HL-60 (cell line): ENCODE results near the gene LRRC25.
"Not testable (repeated sequence)": the region's sequence is repeated elsewhere in the genome, so short reads cannot be mapped to it uniquely, and the experiment has no call there.

Source experiments
- DNase-seq, 2 experiments: peaks; one replicate each; pipeline ENCODE4 v3.0.0-alpha.2; 2010 to 2020; ENCODE audit warnings: low read depth in 1 of 2, low spot score in 1 of 2
- H3K27ac ChIP-seq: fragments of 250-450 bp; sonication (Bioruptor Pico); replicated peaks from 2 replicates; pipeline ENCODE4 v1.5.1; 2020; ENCODE audit warnings: mild to moderate bottlenecking, moderate library complexity
- H3K27me3 ChIP-seq: fragments of 250-450 bp; sonication (Bioruptor Pico); 2 replicates; pipeline ENCODE4 v1.5.1; 2021; ENCODE audit warnings: mild to moderate bottlenecking, moderate library complexity; ENCODE audit not compliant: insufficient read depth, poor library complexity, severe bottlenecking
- H3K4me3 ChIP-seq: replicated peaks from 2 replicates; pipeline ENCODE4 v1.5.1; 2011; ENCODE audit warnings: mild to moderate bottlenecking, control low read depth, low read length; ENCODE audit not compliant: insufficient read depth
- GABPA ChIP-seq: IDR thresholded peaks from 2 replicates; pipeline ENCODE4 v1.6.1; 2012; ENCODE audit warnings: low read depth
- POLR2AphosphoS5 ChIP-seq: IDR thresholded peaks from 2 replicates; pipeline ENCODE4 v1.6.1; 2012; ENCODE audit warnings: low read depth
- SPI1 ChIP-seq: IDR thresholded peaks from 2 replicates; pipeline ENCODE4 v1.6.1; 2012; ENCODE audit warnings: low read depth, mild to moderate bottlenecking, borderline replicate concordance
- TF ChIP-seq, protein P1 (sequence below): IDR thresholded peaks from one replicate; pipeline ENCODE4 v1.5.1; 2011; ENCODE audit warnings: low read length, control low read depth, inconsistent platforms; ENCODE audit not compliant: insufficient read depth
- TF ChIP-seq, protein P2 (sequence below): IDR thresholded peaks from 2 replicates; pipeline ENCODE4 v1.6.1; 2012; ENCODE audit warnings: low read depth; ENCODE audit not compliant: insufficient replicate concordance

The LRRC25 gene

DNA sequence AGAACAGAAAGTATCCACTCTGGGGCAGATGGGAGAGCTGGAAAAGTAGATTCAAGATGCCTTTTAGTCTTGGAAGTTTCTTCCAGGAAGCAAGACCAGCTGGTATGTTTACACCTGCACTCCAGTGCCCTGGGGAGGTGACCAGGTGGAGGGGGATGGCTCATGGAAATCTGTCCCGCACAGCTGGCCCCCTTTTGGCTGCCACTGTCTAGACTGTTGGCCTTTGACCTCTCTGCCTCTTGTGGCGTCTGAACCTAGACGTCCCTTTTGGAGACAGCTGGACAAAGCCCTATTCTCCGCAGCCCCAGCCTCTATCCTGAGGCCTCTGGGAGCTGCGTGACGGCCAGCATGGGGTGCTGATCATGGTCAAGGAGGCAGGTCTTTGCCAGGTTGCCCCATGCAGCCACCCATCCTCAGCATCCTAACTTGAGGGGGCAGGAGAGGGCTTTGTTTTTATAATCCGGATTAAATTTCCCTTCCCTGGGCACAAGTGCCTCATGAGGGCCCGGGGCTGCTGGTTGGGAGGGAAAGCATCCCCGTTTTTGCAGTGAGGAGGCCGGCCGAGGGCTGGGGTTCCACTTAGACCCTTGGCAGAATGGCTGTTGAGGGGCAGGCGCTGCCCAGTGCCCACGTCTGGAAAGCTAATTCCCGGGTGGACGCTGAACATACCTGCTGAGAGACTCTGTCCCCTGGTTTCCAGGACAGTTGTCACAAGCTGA is 28.8 kb downstream of the LRRC25 start:
- Histone ChIP-seq H3K4me3 (no peak overlapping the region), H3K27ac (no peak overlapping the region), H3K27me3 (no peaks in the 10 kb centered on the region)
- no peak for DNase-seq
- TF ChIP-seq, protein P1, sequence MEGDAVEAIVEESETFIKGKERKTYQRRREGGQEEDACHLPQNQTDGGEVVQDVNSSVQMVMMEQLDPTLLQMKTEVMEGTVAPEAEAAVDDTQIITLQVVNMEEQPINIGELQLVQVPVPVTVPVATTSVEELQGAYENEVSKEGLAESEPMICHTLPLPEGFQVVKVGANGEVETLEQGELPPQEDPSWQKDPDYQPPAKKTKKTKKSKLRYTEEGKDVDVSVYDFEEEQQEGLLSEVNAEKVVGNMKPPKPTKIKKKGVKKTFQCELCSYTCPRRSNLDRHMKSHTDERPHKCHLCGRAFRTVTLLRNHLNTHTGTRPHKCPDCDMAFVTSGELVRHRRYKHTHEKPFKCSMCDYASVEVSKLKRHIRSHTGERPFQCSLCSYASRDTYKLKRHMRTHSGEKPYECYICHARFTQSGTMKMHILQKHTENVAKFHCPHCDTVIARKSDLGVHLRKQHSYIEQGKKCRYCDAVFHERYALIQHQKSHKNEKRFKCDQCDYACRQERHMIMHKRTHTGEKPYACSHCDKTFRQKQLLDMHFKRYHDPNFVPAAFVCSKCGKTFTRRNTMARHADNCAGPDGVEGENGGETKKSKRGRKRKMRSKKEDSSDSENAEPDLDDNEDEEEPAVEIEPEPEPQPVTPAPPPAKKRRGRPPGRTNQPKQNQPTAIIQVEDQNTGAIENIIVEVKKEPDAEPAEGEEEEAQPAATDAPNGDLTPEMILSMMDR, result no peak
- TF ChIP-seq, protein P2, sequence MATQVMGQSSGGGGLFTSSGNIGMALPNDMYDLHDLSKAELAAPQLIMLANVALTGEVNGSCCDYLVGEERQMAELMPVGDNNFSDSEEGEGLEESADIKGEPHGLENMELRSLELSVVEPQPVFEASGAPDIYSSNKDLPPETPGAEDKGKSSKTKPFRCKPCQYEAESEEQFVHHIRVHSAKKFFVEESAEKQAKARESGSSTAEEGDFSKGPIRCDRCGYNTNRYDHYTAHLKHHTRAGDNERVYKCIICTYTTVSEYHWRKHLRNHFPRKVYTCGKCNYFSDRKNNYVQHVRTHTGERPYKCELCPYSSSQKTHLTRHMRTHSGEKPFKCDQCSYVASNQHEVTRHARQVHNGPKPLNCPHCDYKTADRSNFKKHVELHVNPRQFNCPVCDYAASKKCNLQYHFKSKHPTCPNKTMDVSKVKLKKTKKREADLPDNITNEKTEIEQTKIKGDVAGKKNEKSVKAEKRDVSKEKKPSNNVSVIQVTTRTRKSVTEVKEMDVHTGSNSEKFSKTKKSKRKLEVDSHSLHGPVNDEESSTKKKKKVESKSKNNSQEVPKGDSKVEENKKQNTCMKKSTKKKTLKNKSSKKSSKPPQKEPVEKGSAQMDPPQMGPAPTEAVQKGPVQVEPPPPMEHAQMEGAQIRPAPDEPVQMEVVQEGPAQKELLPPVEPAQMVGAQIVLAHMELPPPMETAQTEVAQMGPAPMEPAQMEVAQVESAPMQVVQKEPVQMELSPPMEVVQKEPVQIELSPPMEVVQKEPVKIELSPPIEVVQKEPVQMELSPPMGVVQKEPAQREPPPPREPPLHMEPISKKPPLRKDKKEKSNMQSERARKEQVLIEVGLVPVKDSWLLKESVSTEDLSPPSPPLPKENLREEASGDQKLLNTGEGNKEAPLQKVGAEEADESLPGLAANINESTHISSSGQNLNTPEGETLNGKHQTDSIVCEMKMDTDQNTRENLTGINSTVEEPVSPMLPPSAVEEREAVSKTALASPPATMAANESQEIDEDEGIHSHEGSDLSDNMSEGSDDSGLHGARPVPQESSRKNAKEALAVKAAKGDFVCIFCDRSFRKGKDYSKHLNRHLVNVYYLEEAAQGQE, result no peak
- TF ChIP-seq GABPA (no peak), POLR2AphosphoS5 (no peak), SPI1 (no peak)

DNA sequence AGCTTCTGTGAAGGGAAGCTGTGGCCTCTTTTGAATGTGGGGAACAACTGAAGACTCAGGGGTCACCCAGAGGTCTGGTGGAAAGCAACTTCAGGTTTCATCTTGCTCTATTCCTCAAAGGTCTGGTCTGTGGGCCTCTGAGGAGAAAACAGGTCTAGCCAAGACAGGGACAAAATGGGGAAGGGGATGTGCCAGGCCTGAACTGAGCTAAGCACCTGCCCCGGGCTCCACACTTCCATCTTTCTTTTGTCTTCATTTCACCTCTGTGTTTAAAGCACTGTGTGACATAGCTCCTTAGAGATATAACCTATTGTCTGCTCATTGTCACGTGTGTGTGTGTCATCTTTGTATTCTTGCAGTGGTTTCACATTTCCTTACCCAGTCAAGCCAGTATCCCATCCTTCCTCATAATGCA is 31.4 kb downstream of the LRRC25 start:
- Histone ChIP-seq H3K27ac (no peak overlapping the region), H3K27me3 (no peaks in the 10 kb centered on the region), H3K4me3 (no peak overlapping the region)
- no peak for DNase-seq
- TF ChIP-seq, protein P2, result no peak
- TF ChIP-seq SPI1 (no peak), POLR2AphosphoS5 (no peak), GABPA (no peak)
- TF ChIP-seq, protein P1, result no peak

DNA sequence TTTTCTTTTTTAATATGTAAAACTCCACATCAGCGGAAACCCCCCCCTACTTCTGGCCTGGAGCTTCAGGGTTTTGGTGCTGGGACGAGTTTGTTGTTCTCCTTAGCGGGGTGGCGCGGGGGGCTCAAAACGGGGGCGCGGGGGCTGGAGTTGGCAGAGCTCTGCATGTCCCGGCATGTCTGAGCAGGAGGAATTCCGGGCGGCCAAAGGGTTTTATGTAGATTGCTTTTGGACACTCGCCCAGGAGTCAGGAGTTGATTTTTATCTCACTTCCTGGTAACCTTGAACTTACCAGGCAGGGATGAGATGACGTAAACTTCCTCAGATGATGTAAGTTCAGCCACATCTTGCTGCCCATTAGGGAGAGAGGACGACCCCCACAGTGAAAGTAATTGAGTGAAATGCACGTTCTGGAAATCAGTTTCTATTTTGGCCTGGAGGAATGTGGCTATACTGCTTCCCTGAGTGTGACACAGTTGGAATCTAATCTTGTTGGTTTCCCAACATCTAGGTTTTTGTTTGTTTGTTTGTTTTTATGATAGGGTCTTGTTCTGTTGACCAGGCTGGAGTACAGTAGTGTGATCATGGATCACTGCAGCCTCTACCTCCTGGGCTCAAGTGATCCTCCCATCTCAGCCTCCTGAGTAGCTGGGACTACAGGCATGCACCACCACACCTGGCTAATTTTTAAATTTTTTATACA is 32.4 kb downstream of the LRRC25 start:
- DNase-seq, result peak in 1 of 2 experiments; percentile 34
- Histone ChIP-seq H3K4me3 (no peak overlapping the region), H3K27ac (peak overlapping the region; percentile 31), H3K27me3 (no peaks in the 10 kb centered on the region)
- TF ChIP-seq SPI1 (no peak), GABPA (no peak), POLR2AphosphoS5 (no peak)
- TF ChIP-seq, protein P1, result no peak
- TF ChIP-seq, protein P2, result no peak

DNA sequence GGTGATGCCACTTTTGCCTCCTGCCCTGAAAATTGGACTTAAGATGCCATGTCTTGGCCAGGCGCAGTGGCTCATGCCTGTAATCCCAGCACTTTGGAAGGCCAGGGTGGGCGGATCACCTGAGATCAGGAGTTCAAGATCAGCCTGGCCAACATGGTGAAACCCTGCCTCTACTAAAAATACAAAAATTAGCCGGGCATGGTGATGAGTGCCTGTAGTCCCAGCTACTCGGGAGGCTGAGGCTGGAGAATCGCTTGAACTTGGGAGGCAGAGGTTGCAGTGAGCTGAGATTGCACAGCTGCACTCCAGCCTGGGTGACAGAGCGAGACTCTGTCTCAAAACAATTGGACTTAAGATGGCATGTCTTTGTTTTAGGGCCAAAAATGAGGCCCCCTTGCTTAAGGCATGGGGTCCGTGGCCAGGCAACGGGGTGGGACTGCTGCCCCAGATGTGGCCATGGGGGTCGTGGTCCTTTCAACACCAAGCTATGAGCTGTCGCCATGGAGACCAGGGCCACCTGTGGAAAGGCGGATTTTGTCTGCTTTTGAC is 33.1 kb downstream of the LRRC25 start:
- not testable (repeated sequence) for H3K27me3 ChIP-seq, DNase-seq, H3K4me3 ChIP-seq
- H3K27ac ChIP-seq, result peak overlapping the region; percentile 31
